Esophagus squamous epithelium (tissue), 4 donors: ENCODE results near the gene LDLR.

Experiments used
- CTCF ChIP-seq, 6 experiments: fragments of 450-650 bp in 4 of 6; fragments of 200-600 bp in 2 of 6; sonication (generic) in 2 of 6; IDR thresholded peaks; one replicate each; pipeline ENCODE4 v1.5.1; 2016 to 2019; ENCODE audit warnings: antibody characterized with exemption in 6 of 6, mild to moderate bottlenecking in 4 of 6, moderate library complexity in 4 of 6
- POLR2A ChIP-seq, 4 donors: fragments of 450-650 bp; IDR thresholded peaks; one replicate each; pipeline ENCODE4 v1.6.1; 2017; ENCODE audit warnings: antibody characterized with exemption in 4 of 4, mild to moderate bottlenecking in 4 of 4, moderate library complexity in 3 of 4

DNA sequence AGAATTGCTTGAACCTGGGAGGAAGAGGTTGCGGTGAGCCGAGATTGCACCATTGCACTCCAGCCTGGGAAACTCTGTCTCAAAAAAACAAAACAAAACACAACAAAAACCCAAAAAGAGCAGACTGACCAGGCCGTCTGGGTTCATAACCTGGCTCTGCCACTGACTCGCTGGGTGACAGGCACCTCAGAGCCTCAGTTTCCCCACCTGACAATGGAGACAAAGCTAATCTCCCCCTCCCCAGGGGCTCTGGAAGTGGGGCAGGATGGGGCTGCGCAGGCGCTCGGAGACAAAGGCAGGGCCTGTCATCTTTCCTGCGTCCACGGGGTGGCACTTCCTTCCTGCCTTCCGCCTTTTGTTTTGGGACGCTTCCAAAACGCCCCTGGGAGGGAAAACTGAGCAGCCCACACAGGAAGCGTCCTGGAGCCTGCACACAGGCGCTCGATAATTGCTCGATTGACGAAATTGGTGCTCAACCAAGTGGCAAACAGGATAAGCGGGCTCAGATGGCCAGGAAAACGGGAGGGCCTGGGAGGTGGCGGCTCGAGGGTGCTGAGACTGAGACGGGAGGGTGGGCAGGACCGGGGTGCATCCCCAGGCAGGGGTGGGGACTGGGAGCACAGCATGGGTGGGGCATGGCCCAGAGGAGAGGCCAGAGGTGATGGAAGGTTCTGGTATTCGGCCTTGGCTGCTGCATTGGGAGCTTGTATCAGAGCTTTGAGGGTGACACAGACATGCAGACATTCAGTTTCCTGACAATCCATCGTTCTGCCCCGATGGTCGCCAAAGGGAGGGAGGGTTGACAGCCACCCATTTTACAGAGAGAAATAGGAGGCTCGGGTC lies 48.5 kb downstream of the LDLR start:
- TF ChIP-seq CTCF (IDR thresholded peaks at IDR 0.05) (peak; percentile 42 to 88 (median 84)), POLR2A (IDR thresholded peaks at IDR 0.05) (no peak)
